Skeletal muscle tissue (tissue), 1 donor: ENCODE measurements around the gene SOX14. TPM values are rescaled to one million over a fixed set of nuclear protein-coding genes. Genes with fewer than 3 reads are reported as not detected.

Experiments used
- total RNA-seq: library from RNA; depleted of rRNA; stranded (reverse); fragments of >200 nt; gene quantifications from one replicate; pipeline ENCODE4 v1.2.3, GENCODE V29; 2014

Gene SOX14
- total RNA-seq, 1 donor from 2014 or later: not detected

Other genes with a start within 250 kb of the SOX14 start
- gene CLDN18, start 245.8 kb downstream of the SOX14 start, total RNA-seq: under 0.01 TPM